GM19035 (cell line): Measurements from ENCODE around the gene XPNPEP2.

Experiments used
- ATAC-seq: cut with Tn5 transposase; IDR thresholded peaks from one replicate; pipeline ENCODE4 v1.9.1; 2021; ENCODE audit not compliant: unreplicated experiment

Gene XPNPEP2

GRCh38 chrX:129793604-129794191 lies 54.9 kb downstream of the XPNPEP2 start:
- no peak for ATAC-seq

- no peak for ATAC-seq
These were observed 56.8 kb downstream of the XPNPEP2 start for GRCh38 chrX:129795584-129795983.

- ATAC-seq, result no peak
These were observed 58.6 kb downstream of the XPNPEP2 start for GRCh38 chrX:129797251-129797906.

DNA sequence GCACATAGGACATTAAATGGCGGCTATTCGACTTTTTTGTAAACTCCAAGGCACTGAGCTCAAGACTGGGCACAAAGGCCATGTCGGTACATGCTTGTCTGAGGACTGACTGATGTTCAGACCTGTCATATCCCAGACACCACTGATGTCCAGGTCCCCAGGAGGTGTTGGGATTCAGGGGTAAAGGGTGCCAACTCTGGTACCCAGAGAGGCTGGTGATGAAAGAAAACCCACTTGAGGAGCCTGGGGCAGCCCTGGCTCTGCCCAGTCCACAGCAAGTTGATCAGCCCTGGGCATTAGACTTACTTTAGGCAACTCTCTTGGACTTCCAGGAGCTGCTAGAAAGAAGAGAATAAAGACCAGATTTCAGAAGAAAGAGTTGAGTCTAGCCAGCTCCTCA lies 59.7 kb downstream of the XPNPEP2 start:
- no peak for ATAC-seq

DNA sequence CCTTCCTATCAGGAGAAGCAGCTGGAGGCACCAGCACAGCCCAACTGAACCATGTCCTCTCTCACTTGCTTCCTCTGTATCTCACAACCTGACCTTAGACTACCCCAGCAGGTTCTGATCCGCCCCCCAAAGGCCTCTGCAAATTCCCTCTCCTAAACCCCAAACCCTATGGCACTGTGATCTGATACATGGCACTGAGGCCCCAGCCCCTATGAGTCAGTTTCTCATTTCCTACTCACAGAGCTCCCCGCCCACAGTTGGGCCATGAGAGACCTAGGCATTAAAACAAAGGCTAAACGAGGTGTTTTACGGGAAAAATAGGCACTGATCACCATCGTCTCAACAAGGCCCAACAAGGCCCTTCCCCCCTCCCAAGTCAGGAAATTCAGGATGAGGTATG lies 60.1 kb downstream of the XPNPEP2 start:
- no peak for ATAC-seq

GRCh38 chrX:129800186-129800585 lies 61.4 kb downstream of the XPNPEP2 start:
- no peak for ATAC-seq

- ATAC-seq, result no peak
These were observed 64.1 kb downstream of the XPNPEP2 start for GRCh38 chrX:129802863-129803262.

- ATAC-seq, result no peak
These were observed 66.0 kb downstream of the XPNPEP2 start for GRCh38 chrX:129804806-129805205.

- ATAC-seq, result no peak
These were observed 69.5 kb downstream of the XPNPEP2 start for GRCh38 chrX:129808158-129808828.

DNA sequence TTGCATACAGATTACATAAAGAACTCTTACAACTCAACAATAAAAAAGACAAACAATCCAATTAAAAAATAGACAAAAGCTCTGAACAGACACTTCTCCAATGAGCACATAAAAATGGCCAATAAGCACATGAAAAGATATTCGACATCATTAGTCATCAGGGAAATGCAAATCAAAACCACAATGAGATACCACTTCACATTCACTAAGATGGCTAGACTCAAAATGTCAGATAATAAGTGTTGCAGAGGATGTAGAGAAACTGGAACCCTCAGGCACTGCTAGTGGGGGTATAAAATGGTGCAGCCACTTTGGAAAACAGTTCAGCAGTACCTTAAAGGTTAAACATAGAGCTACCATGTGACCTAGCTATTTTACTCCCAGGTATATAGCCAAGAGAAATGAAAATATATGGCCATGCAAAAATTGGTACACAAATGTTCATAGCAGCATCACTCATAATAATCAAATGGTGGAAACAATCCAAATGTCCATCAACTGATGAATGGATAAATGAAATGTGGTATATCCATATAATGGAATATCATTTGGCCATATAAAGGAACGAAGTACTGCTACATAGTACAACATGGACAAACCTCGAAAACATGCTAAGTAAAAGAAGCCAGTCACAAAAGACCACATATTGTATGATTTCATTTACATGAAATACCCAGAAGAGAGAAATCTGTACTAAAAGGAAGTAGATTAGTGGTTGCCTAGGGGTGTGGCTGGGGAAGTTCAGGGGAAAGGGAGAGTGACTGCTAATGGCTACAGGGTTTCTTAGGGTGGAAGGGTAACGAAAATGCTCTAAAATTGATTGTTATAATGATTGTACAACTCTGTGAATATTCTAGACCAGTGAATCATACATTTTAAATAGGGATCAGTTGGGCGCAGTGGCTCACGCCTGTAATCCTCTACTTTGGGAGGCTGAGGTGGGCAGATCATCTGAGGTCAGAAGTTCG lies 70.3 kb downstream of the XPNPEP2 start:
- ATAC-seq, result no peak

- ATAC-seq, result no peak
These were observed 75.0 kb downstream of the XPNPEP2 start for GRCh38 chrX:129813662-129814368.

- ATAC-seq, result no peak
These were observed 79.3 kb downstream of the XPNPEP2 start for GRCh38 chrX:129818123-129818522.
